ENCODE measurements around the gene PIM2.

The PIM2 gene

GRCh38 chrX:48918643-48919340 lies at the start of gene PIM2:
Gene PIM2 (minus strand): TSS chrX:48919024. CDS start chrX:48918834, 190 bp downstream.
- peak; percentile 88 for DNase-seq

GRCh38 chrX:48968377-48968776 lies 49.6 kb upstream of the PIM2 start:
- DNase-seq = no peak

- peak; percentile 70 for DNase-seq
These were observed 48.2 kb upstream of the PIM2 start for GRCh38 chrX:48966796-48967579.

- no peak for DNase-seq
These were observed 47.1 kb upstream of the PIM2 start for GRCh38 chrX:48965959-48966358.

GRCh38 chrX:48961585-48962091 lies 42.8 kb upstream of the PIM2 start:
- DNase-seq = no peak

GRCh38 chrX:48960291-48960690 lies 41.5 kb upstream of the PIM2 start:
- no peak for DNase-seq

GRCh38 chrX:48958635-48959094 lies 39.8 kb upstream of the PIM2 start:
- DNase-seq = peak; percentile 56

GRCh38 chrX:48957827-48958634 lies 39.2 kb upstream of the PIM2 start:
- DNase-seq = peak; percentile 96

GRCh38 chrX:48957477-48957826 lies 38.6 kb upstream of the PIM2 start, which contains the start of gene OTUD5:
Gene OTUD5 (minus strand): TSS chrX:48957607. CDS start chrX:48957570, 37 bp downstream.
- peak; percentile 62 for DNase-seq

GRCh38 chrX:48956728-48957414 lies 38.0 kb upstream of the PIM2 start:
- no peak for DNase-seq

GRCh38 chrX:48948589-48948988 lies 29.8 kb upstream of the PIM2 start:
- DNase-seq = no peak

GRCh38 chrX:48945517-48946348 lies 26.9 kb upstream of the PIM2 start:
- DNase-seq = peak; percentile 38

- no peak for DNase-seq
These were observed 24.1 kb upstream of the PIM2 start for GRCh38 chrX:48942895-48943294.

- no peak for DNase-seq
These were observed 21.7 kb upstream of the PIM2 start for GRCh38 chrX:48940404-48940955.

GRCh38 chrX:48939524-48940228 lies 20.9 kb upstream of the PIM2 start:
- no peak for DNase-seq

- no peak for DNase-seq
These were observed 20.0 kb upstream of the PIM2 start for GRCh38 chrX:48938721-48939425.

GRCh38 chrX:48937054-48937907 lies 18.5 kb upstream of the PIM2 start:
- DNase-seq = no peak

- DNase-seq = no peak
These were observed 17.7 kb upstream of the PIM2 start for GRCh38 chrX:48936429-48937053.

Data from EL (cell line).